ENCODE data around the gene SMIM5. TPM values are rescaled to one million over a fixed set of nuclear protein-coding genes. Genes with fewer than 3 reads are reported as not detected.

Gene SMIM5
- total RNA-seq, 3 donors from 2014 or later = 20.7 to 41.6 (median 27.5) TPM

- ATAC-seq = peak; percentile 57
- Histone ChIP-seq H3K9me3 (no peaks in the 10 kb centered on the region), H3K36me3 (ENCODE audit: low read depth) (no peaks in the 10 kb centered on the region), H3K4me1 (ENCODE audit: low read depth) (peaks cover 27% of the 10 kb centered on the region), H3K4me3 (no peak overlapping the region)
- TF ChIP-seq, protein P1, sequence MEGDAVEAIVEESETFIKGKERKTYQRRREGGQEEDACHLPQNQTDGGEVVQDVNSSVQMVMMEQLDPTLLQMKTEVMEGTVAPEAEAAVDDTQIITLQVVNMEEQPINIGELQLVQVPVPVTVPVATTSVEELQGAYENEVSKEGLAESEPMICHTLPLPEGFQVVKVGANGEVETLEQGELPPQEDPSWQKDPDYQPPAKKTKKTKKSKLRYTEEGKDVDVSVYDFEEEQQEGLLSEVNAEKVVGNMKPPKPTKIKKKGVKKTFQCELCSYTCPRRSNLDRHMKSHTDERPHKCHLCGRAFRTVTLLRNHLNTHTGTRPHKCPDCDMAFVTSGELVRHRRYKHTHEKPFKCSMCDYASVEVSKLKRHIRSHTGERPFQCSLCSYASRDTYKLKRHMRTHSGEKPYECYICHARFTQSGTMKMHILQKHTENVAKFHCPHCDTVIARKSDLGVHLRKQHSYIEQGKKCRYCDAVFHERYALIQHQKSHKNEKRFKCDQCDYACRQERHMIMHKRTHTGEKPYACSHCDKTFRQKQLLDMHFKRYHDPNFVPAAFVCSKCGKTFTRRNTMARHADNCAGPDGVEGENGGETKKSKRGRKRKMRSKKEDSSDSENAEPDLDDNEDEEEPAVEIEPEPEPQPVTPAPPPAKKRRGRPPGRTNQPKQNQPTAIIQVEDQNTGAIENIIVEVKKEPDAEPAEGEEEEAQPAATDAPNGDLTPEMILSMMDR (IDR thresholded peaks at IDR 0.05) = peak; percentile 25
- DNase-seq = peak; percentile 73 to 82 (median 79)
- intact Hi-C loops (cut with DNase I, micrococcal nuclease) = no loop called here
These were observed 6.7 kb downstream of the SMIM5 start for GRCh38 chr17:75639771-75640555.

- H3K4me1 ChIP-seq (ENCODE audit: low read depth) = peaks cover 27% of the 10 kb centered on the region
- ATAC-seq = no peak
- no peaks in the 10 kb centered on the region for H3K9me3 ChIP-seq
- intact Hi-C loops (cut with DNase I, micrococcal nuclease) = no loop called here
- peak in 1 of 3 donors; percentile 46 for DNase-seq
- H3K4me3 ChIP-seq = no peak overlapping the region
- H3K36me3 ChIP-seq (ENCODE audit: low read depth) = no peaks in the 10 kb centered on the region
- TF ChIP-seq, protein P1 (IDR thresholded peaks at IDR 0.05) = no peak
These were observed 7.4 kb downstream of the SMIM5 start for GRCh38 chr17:75640556-75641119.

DNA sequence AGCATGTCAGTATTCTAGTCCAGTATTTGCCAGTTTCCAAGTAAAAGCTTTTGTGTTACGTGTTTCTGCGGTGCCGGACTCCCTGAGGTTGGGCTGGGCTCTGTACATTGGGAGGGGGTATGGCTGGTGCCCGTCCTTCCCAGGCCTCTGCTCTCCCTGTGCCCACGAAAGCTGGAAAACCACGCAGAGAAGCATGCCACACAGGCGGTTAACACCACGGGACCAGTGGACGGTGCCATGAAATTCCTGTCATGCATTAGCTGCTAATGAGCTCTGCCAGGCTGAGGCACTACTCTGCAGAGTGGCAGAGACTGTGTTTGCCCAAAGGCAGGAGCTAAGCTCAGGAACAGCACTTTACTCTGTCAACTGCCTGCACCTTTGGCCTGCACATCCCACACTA is 8.1 kb downstream of the SMIM5 start:
- intact Hi-C loops (cut with DNase I, micrococcal nuclease) = no loop called here
- DNase-seq = no peak
- no peak for ATAC-seq
- TF ChIP-seq, protein P1 (IDR thresholded peaks at IDR 0.05) = no peak
- Histone ChIP-seq H3K9me3 (no peaks in the 10 kb centered on the region), H3K4me1 (ENCODE audit: low read depth) (peaks cover 32% of the 10 kb centered on the region), H3K36me3 (ENCODE audit: low read depth) (no peaks in the 10 kb centered on the region), H3K4me3 (no peak overlapping the region)

DNA sequence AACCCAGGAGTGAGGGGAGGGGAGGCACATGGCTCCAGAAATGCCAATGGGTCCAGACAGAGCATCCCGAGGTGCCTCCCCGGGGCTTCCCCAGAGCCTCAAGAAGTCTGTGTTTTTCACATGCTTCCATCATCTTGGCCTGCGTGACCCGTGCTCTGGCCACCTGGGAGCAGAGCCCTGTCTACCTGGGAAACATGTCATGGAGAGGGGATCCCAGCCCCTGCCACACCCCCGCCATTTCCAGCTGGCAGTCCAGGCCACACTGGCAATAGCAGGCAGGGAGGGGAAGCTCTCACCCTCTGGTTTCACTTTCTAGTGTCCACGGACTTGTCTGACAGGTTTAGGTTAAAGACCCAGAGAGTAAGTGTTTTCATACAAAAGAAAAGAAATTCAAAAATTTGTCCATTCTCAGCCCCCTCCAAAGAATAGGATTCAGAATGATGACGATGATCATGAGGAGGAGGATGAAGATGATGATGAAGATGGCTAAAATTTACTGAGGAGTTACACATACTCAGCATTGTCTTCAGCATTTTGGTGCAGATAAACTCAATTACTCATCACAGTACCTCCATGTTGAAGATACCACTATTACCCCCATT is 9.0 kb downstream of the SMIM5 start:
- TF ChIP-seq, protein P1 (IDR thresholded peaks at IDR 0.05) = no peak
- no peaks in the 10 kb centered on the region for H3K9me3 ChIP-seq
- H3K4me3 ChIP-seq = no peak overlapping the region
- intact Hi-C loops (cut with DNase I, micrococcal nuclease) = no loop called here
- peak; percentile 68 to 74 (median 71) for DNase-seq
- peaks cover 30% of the 10 kb centered on the region for H3K4me1 ChIP-seq (ENCODE audit: low read depth)
- peak; percentile 34 for ATAC-seq
- H3K36me3 ChIP-seq (ENCODE audit: low read depth) = no peaks in the 10 kb centered on the region

GRCh38 chr17:75642784-75643642 is 9.8 kb downstream of the SMIM5 start:
- Histone ChIP-seq H3K36me3 (ENCODE audit: low read depth) (no peaks in the 10 kb centered on the region), H3K4me1 (ENCODE audit: low read depth) (peaks cover 28% of the 10 kb centered on the region)
- ATAC-seq = peak; percentile 1

More at GRCh38 chr17:75642784-75643642, 9.8 kb downstream of the SMIM5 start:
- intact Hi-C loops (cut with DNase I, micrococcal nuclease) = no loop called here
- TF ChIP-seq, protein P1 (IDR thresholded peaks at IDR 0.05) = no peak
- no peak overlapping the region for H3K4me3 ChIP-seq
- DNase-seq = peak; percentile 41 to 53 (median 51)
- H3K9me3 ChIP-seq = no peaks in the 10 kb centered on the region
